ENCODE measurements around the gene TSC22D1.

The TSC22D1 gene

GRCh38 chr13:44384778-44385177 is 191.4 kb downstream of the TSC22D1 start:
- Histone ChIP-seq H3F3A (ENCODE audit: insufficient read depth) (no peaks in the 10 kb centered on the region), H3K36me3 (ENCODE audit: low read length) (no peaks in the 10 kb centered on the region), H3K4me3 (ENCODE audit: insufficient read depth, low read length, poor library complexity, severe bottlenecking) (no peak overlapping the region), H3K9ac (ENCODE audit: low read length) (no peak overlapping the region), H2AFZ (ENCODE audit: low read depth, low read length, severe bottlenecking) (no peak overlapping the region), H3K9me2 (replicated peaks; ENCODE audit: insufficient read depth, low read length) (no peaks in the 10 kb centered on the region), H3K79me2 (ENCODE audit: insufficient read depth, low read length) (no peaks in the 10 kb centered on the region), H3K4me2 (ENCODE audit: low read depth, low read length, poor library complexity, severe bottlenecking) (no peak overlapping the region), H3K27ac (ENCODE audit: low read depth, low read length) (no peak overlapping the region), H3K9me3 (ENCODE audit: insufficient read depth, low read length) (no peaks in the 10 kb centered on the region), H3K27me3 (ENCODE audit: low read length) (no peaks in the 10 kb centered on the region), H4K20me1 (ENCODE audit: low read depth, low read length) (no peaks in the 10 kb centered on the region)
- TF ChIP-seq EZH2phosphoT487 (conservative IDR thresholded peaks at IDR 0.05; ENCODE audit: low read length), result no peak
- TF ChIP-seq CTCF (IDR thresholded peaks at IDR 0.05; ENCODE audit: insufficient read depth, low read length, poor library complexity, severe bottlenecking), result no peak

- no peaks in the 10 kb centered on the region for H3K9me3 ChIP-seq (ENCODE audit: insufficient read depth, low read length)
- no peaks in the 10 kb centered on the region for H3K9me2 ChIP-seq (replicated peaks; ENCODE audit: insufficient read depth, low read length)
- no peaks in the 10 kb centered on the region for H3K79me2 ChIP-seq (ENCODE audit: insufficient read depth, low read length)
- no peak overlapping the region for H2AFZ ChIP-seq (ENCODE audit: low read depth, low read length, severe bottlenecking)
- no peak overlapping the region for H3K27ac ChIP-seq (ENCODE audit: low read depth, low read length)
- no peaks in the 10 kb centered on the region for H4K20me1 ChIP-seq (ENCODE audit: low read depth, low read length)
- no peaks in the 10 kb centered on the region for H3F3A ChIP-seq (ENCODE audit: insufficient read depth)
- H3K9ac ChIP-seq (ENCODE audit: low read length), result no peak overlapping the region
- no peaks in the 10 kb centered on the region for H3K27me3 ChIP-seq (ENCODE audit: low read length)
- TF ChIP-seq EZH2phosphoT487 (conservative IDR thresholded peaks at IDR 0.05; ENCODE audit: low read length) (no peak), CTCF (IDR thresholded peaks at IDR 0.05; ENCODE audit: insufficient read depth, low read length, poor library complexity, severe bottlenecking) (no peak)
- no peaks in the 10 kb centered on the region for H3K36me3 ChIP-seq (ENCODE audit: low read length)
- H3K4me3 ChIP-seq (ENCODE audit: insufficient read depth, low read length, poor library complexity, severe bottlenecking), result no peak overlapping the region
- H3K4me2 ChIP-seq (ENCODE audit: low read depth, low read length, poor library complexity, severe bottlenecking), result no peak overlapping the region
Measured at GRCh38 chr13:44383945-44384344, 192.2 kb downstream of the TSC22D1 start.

GRCh38 chr13:44382635-44383145 is 193.4 kb downstream of the TSC22D1 start:
- Histone ChIP-seq H3K27me3 (ENCODE audit: low read length) (no peaks in the 10 kb centered on the region), H4K20me1 (ENCODE audit: low read depth, low read length) (no peaks in the 10 kb centered on the region), H3K9me2 (replicated peaks; ENCODE audit: insufficient read depth, low read length) (no peaks in the 10 kb centered on the region), H3K4me2 (ENCODE audit: low read depth, low read length, poor library complexity, severe bottlenecking) (no peak overlapping the region), H3K9ac (ENCODE audit: low read length) (no peak overlapping the region), H3F3A (ENCODE audit: insufficient read depth) (no peaks in the 10 kb centered on the region), H3K9me3 (ENCODE audit: insufficient read depth, low read length) (no peaks in the 10 kb centered on the region), H2AFZ (ENCODE audit: low read depth, low read length, severe bottlenecking) (no peak overlapping the region), H3K27ac (ENCODE audit: low read depth, low read length) (no peak overlapping the region), H3K36me3 (ENCODE audit: low read length) (no peaks in the 10 kb centered on the region), H3K4me3 (ENCODE audit: insufficient read depth, low read length, poor library complexity, severe bottlenecking) (no peak overlapping the region), H3K79me2 (ENCODE audit: insufficient read depth, low read length) (no peaks in the 10 kb centered on the region)
- TF ChIP-seq CTCF (IDR thresholded peaks at IDR 0.05; ENCODE audit: insufficient read depth, low read length, poor library complexity, severe bottlenecking), result no peak
- TF ChIP-seq EZH2phosphoT487 (conservative IDR thresholded peaks at IDR 0.05; ENCODE audit: low read length), result no peak

Data from SU-DHL-6 (cell line).